ENCODE results near the gene ATP9B.

Gene ATP9B, protein sequence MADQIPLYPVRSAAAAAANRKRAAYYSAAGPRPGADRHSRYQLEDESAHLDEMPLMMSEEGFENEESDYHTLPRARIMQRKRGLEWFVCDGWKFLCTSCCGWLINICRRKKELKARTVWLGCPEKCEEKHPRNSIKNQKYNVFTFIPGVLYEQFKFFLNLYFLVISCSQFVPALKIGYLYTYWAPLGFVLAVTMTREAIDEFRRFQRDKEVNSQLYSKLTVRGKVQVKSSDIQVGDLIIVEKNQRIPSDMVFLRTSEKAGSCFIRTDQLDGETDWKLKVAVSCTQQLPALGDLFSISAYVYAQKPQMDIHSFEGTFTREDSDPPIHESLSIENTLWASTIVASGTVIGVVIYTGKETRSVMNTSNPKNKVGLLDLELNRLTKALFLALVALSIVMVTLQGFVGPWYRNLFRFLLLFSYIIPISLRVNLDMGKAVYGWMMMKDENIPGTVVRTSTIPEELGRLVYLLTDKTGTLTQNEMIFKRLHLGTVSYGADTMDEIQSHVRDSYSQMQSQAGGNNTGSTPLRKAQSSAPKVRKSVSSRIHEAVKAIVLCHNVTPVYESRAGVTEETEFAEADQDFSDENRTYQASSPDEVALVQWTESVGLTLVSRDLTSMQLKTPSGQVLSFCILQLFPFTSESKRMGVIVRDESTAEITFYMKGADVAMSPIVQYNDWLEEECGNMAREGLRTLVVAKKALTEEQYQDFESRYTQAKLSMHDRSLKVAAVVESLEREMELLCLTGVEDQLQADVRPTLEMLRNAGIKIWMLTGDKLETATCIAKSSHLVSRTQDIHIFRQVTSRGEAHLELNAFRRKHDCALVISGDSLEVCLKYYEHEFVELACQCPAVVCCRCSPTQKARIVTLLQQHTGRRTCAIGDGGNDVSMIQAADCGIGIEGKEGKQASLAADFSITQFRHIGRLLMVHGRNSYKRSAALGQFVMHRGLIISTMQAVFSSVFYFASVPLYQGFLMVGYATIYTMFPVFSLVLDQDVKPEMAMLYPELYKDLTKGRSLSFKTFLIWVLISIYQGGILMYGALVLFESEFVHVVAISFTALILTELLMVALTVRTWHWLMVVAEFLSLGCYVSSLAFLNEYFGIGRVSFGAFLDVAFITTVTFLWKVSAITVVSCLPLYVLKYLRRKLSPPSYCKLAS

DNA sequence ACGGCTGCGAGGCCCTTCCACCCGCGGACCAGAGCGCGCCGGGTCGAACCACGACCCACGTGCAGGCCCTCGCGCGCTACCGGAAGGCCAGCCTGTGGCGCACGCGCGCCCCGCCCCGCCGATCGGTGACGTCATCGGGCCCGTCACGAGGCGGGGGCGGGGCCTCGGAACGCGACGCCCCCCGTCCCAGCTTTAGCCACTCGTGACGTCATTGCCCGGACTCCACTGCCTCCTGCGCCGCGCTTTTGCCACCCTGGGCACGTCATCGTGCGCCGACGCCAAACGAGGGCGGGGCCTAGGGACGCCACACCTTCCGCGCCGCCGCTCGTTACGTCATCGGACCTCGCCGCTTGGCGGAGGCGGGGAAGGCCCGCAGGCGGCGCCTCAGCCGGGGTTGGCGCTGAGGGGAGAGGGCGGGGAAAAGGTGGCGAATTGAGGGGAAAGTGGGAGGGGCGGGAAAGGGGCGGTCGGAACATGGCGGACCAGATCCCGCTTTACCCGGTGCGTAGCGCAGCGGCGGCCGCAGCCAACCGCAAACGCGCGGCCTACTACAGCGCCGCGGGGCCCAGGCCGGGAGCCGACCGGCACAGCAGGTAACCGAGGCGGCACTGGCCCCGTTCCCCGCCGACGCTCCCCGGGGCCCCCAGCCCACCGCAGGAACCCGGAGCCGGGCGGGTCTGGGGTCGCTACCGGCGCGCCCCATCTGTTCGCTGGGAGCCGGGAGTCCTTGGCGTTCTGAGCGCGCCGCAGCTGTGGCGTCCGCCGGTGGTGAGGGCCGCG, at the start of gene ATP9B:
Gene ATP9B, plus strand, starts transcription at position 458 of the 780 bp plus-strand sequence. Its CDS starts 17 bp downstream, at position 475.
- DNase-seq: peak; percentile 96

- DNase-seq: no peak
Measured at GRCh38 chr18:79019881-79020280, 49.3 kb upstream of the ATP9B start.

- no peak for DNase-seq
Measured at GRCh38 chr18:79022603-79023002, 46.6 kb upstream of the ATP9B start.

- no peak for DNase-seq
Measured at GRCh38 chr18:79026491-79026890, 42.7 kb upstream of the ATP9B start.

GRCh38 chr18:79030680-79031079, 38.5 kb upstream of the ATP9B start:
- DNase-seq: no peak

DNA sequence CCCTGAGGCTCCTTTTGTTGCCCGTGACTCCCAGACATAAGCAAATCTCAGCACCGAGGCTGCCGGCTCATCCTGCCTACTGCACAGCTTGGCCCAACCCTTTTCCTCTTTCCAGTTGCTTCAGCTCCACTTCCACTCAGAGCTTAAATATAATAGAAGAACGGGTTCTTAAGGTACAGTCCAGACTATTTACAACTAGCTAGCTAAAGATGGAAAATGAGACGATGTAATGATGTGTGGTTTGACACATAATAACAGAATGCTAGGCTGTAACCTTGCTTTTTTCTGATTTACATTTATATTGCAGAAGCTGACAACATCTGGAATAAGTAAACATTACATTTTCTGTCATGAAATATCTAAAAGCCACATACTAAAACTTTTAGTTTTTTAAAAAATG, 26.9 kb upstream of the ATP9B start:
- DNase-seq: no peak

DNA sequence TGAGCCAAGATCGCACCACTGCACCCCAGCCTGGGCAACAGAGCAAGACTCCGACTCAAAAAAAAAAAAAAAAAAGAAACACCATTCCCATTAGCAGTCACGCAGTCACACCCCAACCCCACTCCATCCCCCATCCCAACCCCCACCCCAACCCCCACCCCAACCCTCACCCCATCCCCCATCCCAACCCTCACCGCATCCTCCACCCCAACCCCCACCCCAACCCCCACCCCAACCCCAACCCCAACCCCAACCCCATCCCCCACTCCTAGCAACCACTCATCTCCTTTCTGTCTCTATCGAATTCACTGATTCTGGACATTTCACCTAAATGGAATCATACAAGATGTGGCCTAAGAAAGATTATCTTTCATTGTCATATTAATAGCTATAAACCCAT, 25.9 kb upstream of the ATP9B start:
- no peak for DNase-seq

GRCh38 chr18:79046522-79046921, 22.7 kb upstream of the ATP9B start:
- no peak for DNase-seq

DNA sequence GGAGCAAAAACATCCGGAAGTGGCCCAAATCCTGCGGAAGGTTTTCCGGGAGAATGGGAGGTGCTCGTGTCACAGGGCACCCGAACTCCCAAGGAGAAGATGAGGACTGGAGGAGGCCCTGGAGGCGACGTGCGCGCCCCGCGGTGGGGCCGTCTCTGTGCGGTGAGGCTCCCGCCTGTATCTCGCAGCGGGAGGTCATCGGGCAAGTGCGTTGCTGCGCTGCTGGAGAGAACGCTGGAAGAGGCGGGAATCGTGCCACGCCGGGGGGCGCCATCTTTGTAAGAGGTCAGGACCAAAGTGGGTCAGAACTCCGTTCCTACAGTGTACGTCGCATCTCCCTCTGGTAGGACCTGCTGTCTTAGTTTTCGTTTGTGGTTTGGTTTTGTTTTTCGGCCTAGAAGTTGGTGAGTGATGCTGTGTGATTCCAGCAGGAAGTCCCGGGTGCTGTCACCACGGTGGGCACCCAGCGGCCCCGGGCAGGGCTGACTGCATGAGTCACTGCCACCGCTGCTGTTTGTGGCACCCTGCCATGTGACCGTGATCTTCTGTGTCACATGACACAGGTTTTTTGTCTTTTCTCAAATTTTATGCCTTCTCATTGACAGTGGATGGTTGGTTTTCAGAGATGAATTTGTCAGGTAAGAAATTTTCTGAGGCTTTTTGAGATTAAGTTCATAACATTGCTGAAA, 21.5 kb upstream of the ATP9B start:
- peak; percentile 75 for DNase-seq

- DNase-seq: no peak
Measured at GRCh38 chr18:79048245-79048632, 21.0 kb upstream of the ATP9B start.

- no peak for DNase-seq
Measured at GRCh38 chr18:79049506-79049905, 19.7 kb upstream of the ATP9B start.

DNA sequence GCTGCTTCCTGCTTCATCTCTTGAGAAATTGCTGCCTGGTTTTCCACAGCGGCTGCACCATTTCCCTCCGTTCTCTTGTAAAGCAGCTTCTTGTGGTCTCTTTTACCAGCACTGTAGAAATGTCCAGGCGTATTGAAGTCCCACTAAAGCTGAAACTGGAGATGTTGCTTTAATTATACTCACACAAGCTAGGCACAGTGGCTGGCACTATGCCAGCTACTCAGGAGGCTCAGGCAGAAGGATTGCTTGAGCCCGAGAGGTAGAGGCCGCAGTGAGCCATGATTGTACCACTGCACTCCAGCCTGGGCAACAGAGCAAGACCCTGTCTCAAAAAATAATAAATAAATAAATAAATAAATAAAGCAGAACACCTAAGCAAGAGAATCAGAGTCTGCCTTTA, 19.2 kb upstream of the ATP9B start:
- no peak for DNase-seq

- no peak for DNase-seq
Measured at GRCh38 chr18:79056827-79057367, 12.3 kb upstream of the ATP9B start.

- DNase-seq: peak; percentile 93
Measured at GRCh38 chr18:79058007-79058406, 11.2 kb upstream of the ATP9B start.

DNA sequence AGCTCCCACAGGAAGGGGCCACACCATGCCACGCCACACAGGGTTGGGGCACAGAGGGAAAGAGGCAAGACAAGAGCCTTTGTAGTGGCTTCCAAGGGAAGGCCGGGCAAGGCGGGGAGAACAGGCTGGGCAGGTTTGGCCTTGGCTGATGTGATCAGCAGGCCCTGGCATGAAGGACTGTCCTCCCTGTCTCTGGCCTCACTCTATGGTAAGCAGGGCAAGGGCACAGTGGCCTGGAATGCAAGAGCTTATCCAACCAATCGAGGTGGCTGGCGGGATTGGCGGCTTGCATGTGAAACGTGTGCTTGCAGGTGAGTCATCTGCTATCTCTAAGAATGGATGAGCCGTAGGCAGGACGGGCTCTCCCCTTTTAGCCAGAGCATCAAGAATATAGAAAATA, 6.4 kb upstream of the ATP9B start:
- no peak for DNase-seq

DNA sequence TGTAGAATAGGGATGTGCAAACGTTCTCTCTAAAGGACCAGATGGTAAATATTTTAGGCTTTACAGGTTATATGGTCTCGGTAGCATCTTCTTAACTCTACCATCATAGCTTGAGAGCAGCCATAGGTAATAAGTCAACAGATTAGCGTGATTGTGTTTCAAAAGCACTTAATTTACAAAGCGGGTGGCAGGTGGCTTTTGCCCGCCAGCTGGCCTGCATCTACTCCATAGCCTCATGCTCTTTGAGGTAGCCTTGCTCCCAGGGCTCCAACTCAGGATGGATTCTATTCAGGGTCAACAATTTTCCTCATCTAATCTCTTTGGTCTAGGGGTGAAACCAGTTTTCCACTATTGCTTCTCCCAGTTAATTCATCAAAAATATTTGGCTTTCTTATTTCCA, 5.0 kb upstream of the ATP9B start:
- DNase-seq: no peak

- no peak for DNase-seq
Measured at GRCh38 chr18:79065802-79066201, 3.4 kb upstream of the ATP9B start.

DNA sequence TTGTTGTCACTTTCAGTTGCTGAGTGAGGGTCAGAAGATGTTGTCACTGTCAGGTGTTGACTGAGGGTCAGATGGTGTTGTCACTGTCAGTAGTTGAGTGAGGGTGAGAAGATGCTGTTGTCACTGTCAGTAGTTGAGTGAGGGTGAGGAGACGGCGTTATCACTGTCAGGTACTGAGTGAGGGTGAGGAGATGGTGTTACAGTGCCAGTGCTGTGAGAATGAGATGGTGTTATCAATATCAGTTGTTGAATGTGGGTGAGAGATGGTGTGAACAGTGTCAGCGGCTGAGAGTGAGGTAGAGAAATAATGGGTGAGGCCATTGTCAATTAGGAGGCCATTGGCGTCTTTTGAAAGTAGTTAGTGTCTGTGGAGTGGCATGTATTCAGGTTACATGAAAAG, 1.6 kb upstream of the ATP9B start:
- DNase-seq: no peak

- peak; percentile 49 for DNase-seq
Measured at GRCh38 chr18:79068341-79068936, 755 bp upstream of the ATP9B start.

GRCh38 chr18:79069717-79070151, 540 bp downstream of the ATP9B start:
- peak; percentile 14 for DNase-seq

GRCh38 chr18:79070486-79070885, 1.3 kb downstream of the ATP9B start:
- DNase-seq: no peak

Measured in MV-4-11 (cell line).